HG02852 (cell line): Measurements from ENCODE around the gene SEZ6L.

Experiments used
- ATAC-seq: cut with Tn5 transposase; IDR thresholded peaks from one replicate; pipeline ENCODE4 v1.9.1; 2021; ENCODE audit warnings: mild to moderate bottlenecking, moderate library complexity; ENCODE audit not compliant: unreplicated experiment

Gene SEZ6L

GRCh38 chr22:26328221-26328620 is 159.0 kb downstream of the SEZ6L start:
- ATAC-seq = no peak

- no peak for ATAC-seq
These were observed 161.8 kb downstream of the SEZ6L start for GRCh38 chr22:26330971-26331625.

GRCh38 chr22:26333088-26333800 is 164.0 kb downstream of the SEZ6L start:
- ATAC-seq = no peak

GRCh38 chr22:26334232-26334631 is 165.0 kb downstream of the SEZ6L start:
- ATAC-seq = no peak

- no peak for ATAC-seq
These were observed 167.5 kb downstream of the SEZ6L start for GRCh38 chr22:26336773-26337172.

GRCh38 chr22:26339755-26340154 is 170.5 kb downstream of the SEZ6L start:
- ATAC-seq = no peak

- ATAC-seq = no peak
These were observed 173.6 kb downstream of the SEZ6L start for GRCh38 chr22:26342745-26343410.

GRCh38 chr22:26345496-26345895 is 176.2 kb downstream of the SEZ6L start:
- no peak for ATAC-seq

GRCh38 chr22:26348810-26349526 is 179.7 kb downstream of the SEZ6L start:
- no peak for ATAC-seq

GRCh38 chr22:26354707-26355106 is 185.4 kb downstream of the SEZ6L start:
- ATAC-seq = no peak

- no peak for ATAC-seq
These were observed 188.0 kb downstream of the SEZ6L start for GRCh38 chr22:26357281-26357680.

GRCh38 chr22:26357813-26358212 is 188.6 kb downstream of the SEZ6L start:
- no peak for ATAC-seq

- no peak for ATAC-seq
These were observed 189.9 kb downstream of the SEZ6L start for GRCh38 chr22:26359156-26359555.

- ATAC-seq = no peak
These were observed 191.1 kb downstream of the SEZ6L start for GRCh38 chr22:26360169-26360885.

- ATAC-seq = no peak
These were observed 193.2 kb downstream of the SEZ6L start for GRCh38 chr22:26362471-26362870.

GRCh38 chr22:26364066-26365015 is 195.1 kb downstream of the SEZ6L start:
- peak; percentile 52 for ATAC-seq

GRCh38 chr22:26367402-26368245 is 198.4 kb downstream of the SEZ6L start:
- no peak for ATAC-seq

- ATAC-seq = no peak
These were observed 203.6 kb downstream of the SEZ6L start for GRCh38 chr22:26372890-26373289.
